GM12878 (cell line): ENCODE results near the gene FCER2. TPM values are rescaled to one million over a fixed set of nuclear protein-coding genes. Genes with fewer than 3 reads are reported as not detected.
A peak's percentile ranks its signal among the peaks of the same experiment; 100 is the strongest.

Experiments used
- ATAC-seq: fragments of 200-7000 bp; cut with Tn5 transposase; 3 replicates; pipeline ENCODE4 v1.9.1; 2020; ENCODE audit warnings: mild to moderate bottlenecking, moderate library complexity
- BruUV-seq: library from RNA; stranded (reverse); fragments of 400-500 nt; replicated peaks from 2 replicates; lab custom pipeline; 2021; lab: Mats Ljungman, UMichigan
- CTCF ChIA-PET: fragments of 300-600 bp; sonication (Branson Sonifier 250); formaldehyde crosslinking; extraction: SDS; loops from one replicate; lab custom pipeline; 2021; ENCODE audit warnings: inconsistent platforms; lab: Yijun Ruan, JAX
- POLR2A ChIA-PET: fragments of 350-600 bp; formaldehyde crosslinking; extraction: SDS; loops from one replicate; lab custom pipeline; 2021; ENCODE audit warnings: inconsistent platforms; lab: Charles Lee
- RAD21 ChIA-PET: fragments of 300-600 bp; sonication (Branson Sonifier 250); formaldehyde crosslinking; loops from one replicate; lab custom pipeline; 2023; ENCODE audit warnings: antibody characterized with exemption; ENCODE audit not compliant: unreplicated experiment; lab: Charles Lee
- SMC1A ChIA-PET: fragments of 300-600 bp; sonication (Branson Sonifier 250); formaldehyde crosslinking; loops from one replicate; lab custom pipeline; 2023; ENCODE audit not compliant: unreplicated experiment, uncharacterized antibody; lab: Charles Lee
- DNase-seq: peaks from one replicate; pipeline ENCODE4 v3.0.0-alpha.2; 2011; ENCODE audit warnings: low read depth, low spot score
- FAIRE-seq: peaks from 3 replicates; lab custom pipeline; 2011; peaks lifted over from hg19 to GRCh38; lab: Jason Lieb, UNC
- H2AFZ ChIP-seq: 2 replicates; pipeline ENCODE4 v1.6.0; 2011; ENCODE audit warnings: low read depth, low read length, control low read depth; ENCODE audit not compliant: control insufficient read depth
- H3K27ac ChIP-seq: 2 replicates; pipeline ENCODE4 v1.5.1; 2011; ENCODE audit warnings: control low read depth; ENCODE audit not compliant: control insufficient read depth, insufficient read depth
- H3K27me3 ChIP-seq, 2 experiments: replicated peaks in 1 of 2; 2 replicates each; pipeline versions ENCODE4 v1.6.0 to v1.6.1; 2011; ENCODE audit warnings: low read length in 1 of 2; ENCODE audit not compliant: control insufficient read depth in 2 of 2, insufficient read depth in 2 of 2
- H3K36me3 ChIP-seq, 2 experiments: 2 replicates each; pipeline ENCODE4 v1.5.1; 2011; ENCODE audit warnings: low read length in 1 of 2; ENCODE audit not compliant: control insufficient read depth in 2 of 2, insufficient read depth in 2 of 2
- H3K4me1 ChIP-seq: 2 replicates; pipeline ENCODE4 v1.6.1; 2011; ENCODE audit warnings: mild to moderate bottlenecking, low read length, moderate library complexity, mixed read lengths; ENCODE audit not compliant: control insufficient read depth, insufficient read depth
- H3K4me2 ChIP-seq: 2 replicates; pipeline ENCODE4 v1.6.0; 2011; ENCODE audit warnings: control low read depth; ENCODE audit not compliant: control insufficient read depth, insufficient read depth
- H3K4me3 ChIP-seq: fragments of 200-600 bp; sonication (generic); 2 replicates; pipeline ENCODE4 v1.5.1; 2016
- H3K79me2 ChIP-seq: 2 replicates; pipeline ENCODE4 v1.6.0; 2011; ENCODE audit warnings: low read length; ENCODE audit not compliant: control insufficient read depth, insufficient read depth
- H3K9ac ChIP-seq: 2 replicates; pipeline ENCODE4 v1.8.0; 2011; ENCODE audit warnings: low read length, control low read depth, mixed read lengths; ENCODE audit not compliant: control insufficient read depth, insufficient read depth
- H3K9me3 ChIP-seq: replicated peaks from 3 replicates; pipeline ENCODE4 v1.5.1; 2011; ENCODE audit warnings: mild to moderate bottlenecking, low read length; ENCODE audit not compliant: control insufficient read depth, insufficient read depth
- H4K20me1 ChIP-seq: 2 replicates; pipeline ENCODE4 v1.6.0; 2011; ENCODE audit not compliant: control insufficient read depth, insufficient read depth
- BHLHE40 ChIP-seq, 2 experiments: fragments of 450-650 bp in 1 of 2; IDR thresholded peaks; 2 replicates each; pipeline ENCODE4 v1.6.1; 2011 to 2017; ENCODE audit warnings: low read depth in 2 of 2, borderline replicate concordance in 1 of 2, improper control_type of control experiment in 1 of 2, low read length in 1 of 2, mild to moderate bottlenecking in 1 of 2
- CEBPZ ChIP-seq: fragments of 150-350 bp; IDR thresholded peaks from 2 replicates; pipeline ENCODE4 v1.6.1; 2016; ENCODE audit warnings: low read depth, low read length
- EED ChIP-seq: sonication (generic); IDR thresholded peaks from 2 replicates; pipeline ENCODE4 v1.6.1; 2016; ENCODE audit warnings: antibody characterized with exemption, low read depth
- EZH2 ChIP-seq: IDR thresholded peaks from 2 replicates; pipeline ENCODE4 v1.6.1; 2012; ENCODE audit warnings: low read depth, mild to moderate bottlenecking, control low read depth, inconsistent platforms, low read length, borderline replicate concordance; ENCODE audit not compliant: control insufficient read depth
- IKZF2 ChIP-seq, 2 experiments: fragments of 450-650 bp; IDR thresholded peaks; 2 replicates each; pipeline ENCODE4 v1.6.1; 2017; ENCODE audit warnings: mild to moderate bottlenecking in 2 of 2, moderate library complexity in 2 of 2
- MEF2A ChIP-seq: IDR thresholded peaks from 2 replicates; pipeline ENCODE4 v1.6.1; 2011; ENCODE audit warnings: low read depth, mild to moderate bottlenecking, low read length, moderate library complexity; ENCODE audit not compliant: insufficient read depth
- MEF2B ChIP-seq: fragments of 450-650 bp; IDR thresholded peaks from 2 replicates; pipeline ENCODE4 v1.6.1; 2018; ENCODE audit warnings: mild to moderate bottlenecking, moderate library complexity; ENCODE audit not compliant: partially characterized antibody, poor library complexity, severe bottlenecking
- MTA2 ChIP-seq: fragments of 450-650 bp; IDR thresholded peaks from 2 replicates; pipeline ENCODE4 v1.6.1; 2016; ENCODE audit warnings: low read depth, mild to moderate bottlenecking, moderate library complexity
- NR2F1 ChIP-seq: fragments of 450-650 bp; conservative IDR thresholded peaks from 2 replicates; pipeline ENCODE4 v1.6.1; 2017; ENCODE audit warnings: mild to moderate bottlenecking
- POLR2AphosphoS2 ChIP-seq: IDR thresholded peaks from 2 replicates; pipeline ENCODE4 v1.6.1; 2011; ENCODE audit warnings: low read depth, mild to moderate bottlenecking, low read length, improper control_type of control experiment, moderate library complexity
- SMAD5 ChIP-seq: IDR thresholded peaks from 2 replicates; pipeline ENCODE4 v1.6.1; 2016; ENCODE audit warnings: antibody characterized with exemption, low read depth
- TARDBP ChIP-seq: IDR thresholded peaks from 2 replicates; pipeline ENCODE4 v1.6.1; 2016; ENCODE audit warnings: borderline replicate concordance
- WGBS: methylation state at CpG from one replicate; pipeline ENCODE4 v1.1.6; 2016; ENCODE audit warnings: low lambda C conversion rate; ENCODE audit not compliant: insufficient replicate concordance, insufficient coverage; ENCODE audit errors: missing lambda C conversion rate; 5-methylcytosine and 5-hydroxymethylcytosine counted together
- in situ Hi-C: fragments of 300-500 bp; cut with MboI; formaldehyde crosslinking; loops from 9 replicates; pipeline ENCODE4 v1.14.3; 2018; ENCODE audit warnings: mixed read lengths
- intact Hi-C: fragments of 100-400 bp; cut with micrococcal nuclease; formaldehyde crosslinking; loops from one replicate; pipeline ENCODE4 v1.14.2; 2022; ENCODE audit not compliant: unreplicated experiment
- polyA plus RNA-seq, 11 experiments: library from polyadenylated mRNA; depleted of rRNA in 4 of 11; unstranded in 6 of 11; stranded (reverse) in 5 of 11; fragments of >200 nt; fragmentation: Nextera tagmentation in 4 of 11; fragmentation: Illumina TruSeq in 1 of 11; extraction: Ambion mirVana in 4 of 11; extraction: Trizol in 1 of 11; gene quantifications; 1 replicate in 1 of 11; 2 replicates in 10 of 11; pipeline versions ENCODE4 v1.2.1 to v1.2.3, GENCODE V29; 2011 to 2016; ENCODE audit warnings: inconsistent platforms in 2 of 11, missing spikeins in 2 of 11, low read depth in 1 of 11
- total RNA-seq, 4 experiments: library from RNA; depleted of rRNA in 3 of 4; stranded (reverse); fragments of >200 nt in 3 of 4; fragmentation: Illumina TruSeq in 1 of 4; extraction: Trizol in 1 of 4; gene quantifications; 2 replicates each; pipeline versions ENCODE4 v1.2.1 to v1.2.3, GENCODE V29; 2013 to 2021
- TF ChIP-seq, protein P1 (sequence below): fragments of 450-650 bp; IDR thresholded peaks from 2 replicates; pipeline ENCODE4 v1.6.1; 2017; ENCODE audit warnings: mild to moderate bottlenecking, low read depth, inconsistent platforms; ENCODE audit not compliant: poor library complexity, severe bottlenecking

The FCER2 gene
- total and polyA plus RNA-seq, 10 of the 15 experiments (the other 5 are each of a cell fraction or from before 2014, with no cell fraction given): 44.0 to 424 (median 241) TPM

- TF ChIP-seq, protein P1, sequence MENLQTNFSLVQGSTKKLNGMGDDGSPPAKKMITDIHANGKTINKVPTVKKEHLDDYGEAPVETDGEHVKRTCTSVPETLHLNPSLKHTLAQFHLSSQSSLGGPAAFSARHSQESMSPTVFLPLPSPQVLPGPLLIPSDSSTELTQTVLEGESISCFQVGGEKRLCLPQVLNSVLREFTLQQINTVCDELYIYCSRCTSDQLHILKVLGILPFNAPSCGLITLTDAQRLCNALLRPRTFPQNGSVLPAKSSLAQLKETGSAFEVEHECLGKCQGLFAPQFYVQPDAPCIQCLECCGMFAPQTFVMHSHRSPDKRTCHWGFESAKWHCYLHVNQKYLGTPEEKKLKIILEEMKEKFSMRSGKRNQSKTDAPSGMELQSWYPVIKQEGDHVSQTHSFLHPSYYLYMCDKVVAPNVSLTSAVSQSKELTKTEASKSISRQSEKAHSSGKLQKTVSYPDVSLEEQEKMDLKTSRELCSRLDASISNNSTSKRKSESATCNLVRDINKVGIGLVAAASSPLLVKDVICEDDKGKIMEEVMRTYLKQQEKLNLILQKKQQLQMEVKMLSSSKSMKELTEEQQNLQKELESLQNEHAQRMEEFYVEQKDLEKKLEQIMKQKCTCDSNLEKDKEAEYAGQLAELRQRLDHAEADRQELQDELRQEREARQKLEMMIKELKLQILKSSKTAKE: no peak
- TF ChIP-seq MEF2A: no peak
- TF ChIP-seq SMAD5: no peak
- TF ChIP-seq EED: peak; percentile 75
- TF ChIP-seq, all 136 proteins: peak for 8
Measured at GRCh38 chr19:7709932-7710460, 8.1 kb upstream of the FCER2 start (continued).

DNA sequence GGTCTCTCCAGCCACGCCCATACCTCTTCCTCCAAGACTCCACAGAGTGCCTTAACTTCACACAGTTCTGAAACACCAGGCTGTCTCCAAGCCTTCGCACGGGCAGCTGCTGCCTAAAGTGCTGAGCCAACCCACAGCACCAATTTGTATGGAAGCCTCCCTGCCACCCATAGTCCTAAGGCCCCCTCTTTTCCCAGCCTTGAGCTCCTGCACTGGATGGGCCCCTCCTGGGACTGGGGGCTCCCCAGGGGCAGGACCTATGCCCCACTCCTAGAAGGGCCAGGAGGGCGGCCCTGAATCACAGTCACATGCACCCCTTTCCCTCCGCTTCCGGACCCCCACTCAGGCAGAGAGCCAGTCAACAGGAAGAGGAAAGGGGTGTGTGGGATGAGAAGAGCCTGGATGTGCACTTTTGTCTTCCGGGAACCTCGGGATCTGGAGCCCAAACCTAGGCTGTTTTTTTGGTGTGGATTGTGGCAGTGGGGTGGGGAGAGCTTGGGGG lies 5.1 kb upstream of the FCER2 start:
- Histone ChIP-seq H3K36me3 (no peaks in the 10 kb centered on the region), H3K4me2 (no peak overlapping the region), H3K9me3 (no peaks in the 10 kb centered on the region; the same call in 2 of the 3 replicates), H3K4me3 (no peak overlapping the region), H2AFZ (peak overlapping the region; percentile 8; the same call in 1 of the 2 replicates), H3K9ac (peak overlapping the region; percentile 35), H3K27me3 (no peaks in the 10 kb centered on the region), H4K20me1 (no peaks in the 10 kb centered on the region), H3K79me2 (peaks cover 2% of the 10 kb centered on the region; the same call in 1 of the 2 replicates), H3K4me1 (peaks cover 77% of the 10 kb centered on the region), H3K27ac (peak overlapping the region; percentile 99)
- ATAC-seq (no peak), DNase-seq (no peak), FAIRE-seq (no peak)
- SMC1A ChIA-PET: interaction anchor here (0.5 to 1.1 kb wide), 5 partner anchors 9 to 587 kb away, joined by 3 to 4 read pairs (median 3); no protein-coding TSS in a partner anchor
- TF ChIP-seq EZH2 (no peak), CEBPZ (no peak), MTA2 (no peak), TARDBP (no peak), NR2F1 (0 out of 2 replicates have a peak, but pooled peaks have one; percentile 23), POLR2AphosphoS2 (no peak), IKZF2 (IDR thresholded peaks at IDR 0.05) (no peak), MEF2B (peak; percentile 55), BHLHE40 (IDR thresholded peaks at IDR 0.05; ENCODE audit: borderline replicate concordance in 1 of 2, low read depth in 2 of 2, low read length in 1 of 2) (no peak)
- in situ Hi-C loops (loop anchor here (10.0 kb wide), 2 partner anchors 522 to 1182 kb away; no protein-coding TSS in a partner anchor), intact Hi-C loops (loop anchor here (10.0 kb wide), 1 partner anchor 488 kb away; no protein-coding TSS in a partner anchor)
- POLR2A ChIA-PET: interaction anchor here (0.5 to 1.2 kb wide), 4 partner anchors 9 to 70 kb away, joined by 3 to 5 read pairs (median 4); no protein-coding TSS in a partner anchor
- WGBS: 90% methylated on average over 8 of the region's 8 CpGs
- CTCF ChIA-PET: no interaction called here
- no TSS peak for BruUV-seq
- RAD21 ChIA-PET: interaction anchor here (0.8 to 1.9 kb wide), 3 partner anchors 9 to 66 kb away, joined by 3 to 9 read pairs (median 6); no protein-coding TSS in a partner anchor
